ENCODE measurements around the gene POLH. TPM values are rescaled to one million over a fixed set of nuclear protein-coding genes. Genes with fewer than 3 reads are reported as not detected.

POLH gene
- total and polyA plus RNA-seq, 4 experiments from 2014 or later = 8.2 to 31.9 (median 25.1) TPM

GRCh38 chr6:43604174-43604573 is 28.2 kb downstream of the POLH start:
- no peak for DNase-seq
- CTCF ChIA-PET (ENCODE audit: partially characterized antibody) = no interaction called here
- Mint-ChIP-seq H3K36me3 (peaks cover 34 to 50% of the 10 kb centered on the region in 2 donors), H3K27me3 (no peaks in the 10 kb centered on the region), H3K4me3 (no peak overlapping the region), H3K9me3 (no peaks in the 10 kb centered on the region), H3K4me1 (peaks cover 3 to 7% (median 6%) of the 10 kb centered on the region in 4 donors), H3K27ac (peak overlapping the region in 2 of 7 donors; percentile 4 to 29)
- no peaks in the 10 kb centered on the region for H3K27me3 ChIP-seq (ENCODE audit: insufficient read depth, low read length)
- no peaks in the 10 kb centered on the region for H3K9me3 ChIP-seq (ENCODE audit: control insufficient read depth in 1 of 2, low read length in 2 of 2)
- intact Hi-C loops (cut with micrococcal nuclease) = loop anchor here (10.0 kb wide), 1 partner anchor 171 kb away; the partner anchor contains the start of gene VEGFA
- no peaks in the 10 kb centered on the region for H3K4me1 ChIP-seq (ENCODE audit: insufficient read depth, low read length)
- POLR2A ChIA-PET (ENCODE audit: partially characterized antibody) = no interaction called here
- peaks cover 24% of the 10 kb centered on the region for H3K36me3 ChIP-seq (ENCODE audit: insufficient read depth, low read length)
- no peak overlapping the region for H3K27ac ChIP-seq (ENCODE audit: low read depth, low read length)
- H3K4me3 ChIP-seq (ENCODE audit: low read length in 2 of 2) = no peak overlapping the region

GRCh38 chr6:43606019-43606418 is 30.0 kb downstream of the POLH start:
- Mint-ChIP-seq H3K4me1 (peaks cover 3 to 7% (median 6%) of the 10 kb centered on the region in 4 donors), H3K27ac (peak overlapping the region in 1 of 7 donors; percentile 92), H3K27me3 (no peaks in the 10 kb centered on the region), H3K36me3 (peaks cover 29 to 55% of the 10 kb centered on the region in 2 donors), H3K4me3 (no peak overlapping the region), H3K9me3 (no peaks in the 10 kb centered on the region)
- Histone ChIP-seq H3K27me3 (ENCODE audit: insufficient read depth, low read length) (no peaks in the 10 kb centered on the region), H3K4me3 (ENCODE audit: low read length in 2 of 2) (no peak overlapping the region), H3K36me3 (ENCODE audit: insufficient read depth, low read length) (peaks cover 30% of the 10 kb centered on the region), H3K9me3 (ENCODE audit: control insufficient read depth in 1 of 2, low read length in 2 of 2) (no peaks in the 10 kb centered on the region), H3K27ac (ENCODE audit: low read depth, low read length) (no peak overlapping the region), H3K4me1 (ENCODE audit: insufficient read depth, low read length) (no peaks in the 10 kb centered on the region)
- POLR2A ChIA-PET (ENCODE audit: partially characterized antibody) = no interaction called here
- intact Hi-C loops (cut with micrococcal nuclease) = loop anchor here (10.0 kb wide), 1 partner anchor 169 kb away; the partner anchor contains the start of gene VEGFA
- CTCF ChIA-PET (ENCODE audit: partially characterized antibody) = interaction anchor here (0.8 to 5.4 kb wide), 8 partner anchors 9 to 61 kb away, joined by 3 to 26 read pairs (median 4); no protein-coding TSS in a partner anchor
- no peak for DNase-seq

GRCh38 chr6:43608310-43608763 is 32.4 kb downstream of the POLH start:
- DNase-seq = peak; percentile 36 to 60 (median 49)
- Mint-ChIP-seq H3K9me3 (no peaks in the 10 kb centered on the region), H3K4me1 (peaks cover 3 to 7% (median 6%) of the 10 kb centered on the region in 4 donors), H3K27ac (peak overlapping the region in 6 of 7 donors; percentile 1 to 78 (median 26)), H3K4me3 (no peak overlapping the region), H3K36me3 (peaks cover 21 to 55% of the 10 kb centered on the region in 2 donors), H3K27me3 (no peaks in the 10 kb centered on the region)
- no peaks in the 10 kb centered on the region for H3K4me1 ChIP-seq (ENCODE audit: insufficient read depth, low read length)
- CTCF ChIA-PET (ENCODE audit: partially characterized antibody) = interaction anchor here (0.7 to 5.4 kb wide), 17 partner anchors 8 to 470 kb away, joined by 3 to 39 read pairs (median 6); partner anchors contain the start of genes GTPBP2 and RSPH9
- H3K4me3 ChIP-seq (ENCODE audit: low read length in 2 of 2) = no peak overlapping the region
- no peaks in the 10 kb centered on the region for H3K27me3 ChIP-seq (ENCODE audit: insufficient read depth, low read length)
- H3K27ac ChIP-seq (ENCODE audit: low read depth, low read length) = no peak overlapping the region
- H3K9me3 ChIP-seq (ENCODE audit: control insufficient read depth in 1 of 2, low read length in 2 of 2) = no peaks in the 10 kb centered on the region
- POLR2A ChIA-PET (ENCODE audit: partially characterized antibody) = interaction anchor here (1.4 kb wide), 1 partner anchor 21 kb away, joined by 4 read pairs; the partner anchor contains the start of gene GTPBP2
- intact Hi-C loops (cut with micrococcal nuclease) = loop anchor here (1.0 to 10.0 kb wide), 3 partner anchors 166 to 471 kb away; partner anchors contain the start of gene VEGFA
- H3K36me3 ChIP-seq (ENCODE audit: insufficient read depth, low read length) = peaks cover 33% of the 10 kb centered on the region

- H3K4me3 Mint-ChIP-seq = no peak overlapping the region
- intact Hi-C loops (cut with micrococcal nuclease) = loop anchor here (1.0 to 10.0 kb wide), 3 partner anchors 166 to 470 kb away; partner anchors contain the start of gene VEGFA
- H3K4me3 ChIP-seq (ENCODE audit: low read length in 2 of 2) = no peak overlapping the region
- H3K27me3 Mint-ChIP-seq = no peaks in the 10 kb centered on the region
- H3K36me3 Mint-ChIP-seq = peaks cover 26 to 55% of the 10 kb centered on the region in 2 donors
- peak overlapping the region in 2 of 7 donors; percentile 38 to 76 for H3K27ac Mint-ChIP-seq
- CTCF ChIA-PET (ENCODE audit: partially characterized antibody) = interaction anchor here (0.7 to 5.4 kb wide), 16 partner anchors 9 to 470 kb away, joined by 3 to 39 read pairs (median 6); partner anchors contain the start of genes GTPBP2 and RSPH9
- peaks cover 3 to 7% (median 6%) of the 10 kb centered on the region in 4 donors for H3K4me1 Mint-ChIP-seq
- H3K36me3 ChIP-seq (ENCODE audit: insufficient read depth, low read length) = peaks cover 34% of the 10 kb centered on the region
- no peaks in the 10 kb centered on the region for H3K27me3 ChIP-seq (ENCODE audit: insufficient read depth, low read length)
- H3K4me1 ChIP-seq (ENCODE audit: insufficient read depth, low read length) = no peaks in the 10 kb centered on the region
- no peaks in the 10 kb centered on the region for H3K9me3 ChIP-seq (ENCODE audit: control insufficient read depth in 1 of 2, low read length in 2 of 2)
- H3K9me3 Mint-ChIP-seq = no peaks in the 10 kb centered on the region
- POLR2A ChIA-PET (ENCODE audit: partially characterized antibody) = interaction anchor here (1.4 kb wide), 1 partner anchor 20 kb away, joined by 4 read pairs; the partner anchor contains the start of gene GTPBP2
- no peak for DNase-seq
- no peak overlapping the region for H3K27ac ChIP-seq (ENCODE audit: low read depth, low read length)
Observed at GRCh38 chr6:43608807-43609206, 32.8 kb downstream of the POLH start.

GRCh38 chr6:43609402-43609801 is 33.4 kb downstream of the POLH start:
- intact Hi-C loops (cut with micrococcal nuclease) = loop anchor here (10.0 kb wide), 1 partner anchor 165 kb away; the partner anchor contains the start of gene VEGFA
- H3K27me3 Mint-ChIP-seq = no peaks in the 10 kb centered on the region
- no peaks in the 10 kb centered on the region for H3K27me3 ChIP-seq (ENCODE audit: insufficient read depth, low read length)
- CTCF ChIA-PET (ENCODE audit: partially characterized antibody) = interaction anchor here (1.1 to 5.4 kb wide), 11 partner anchors 11 to 469 kb away, joined by 3 to 39 read pairs (median 9); partner anchors contain the start of genes GTPBP2 and VEGFA
- H3K36me3 ChIP-seq (ENCODE audit: insufficient read depth, low read length) = peaks cover 34% of the 10 kb centered on the region
- no peaks in the 10 kb centered on the region for H3K4me1 ChIP-seq (ENCODE audit: insufficient read depth, low read length)
- no peak overlapping the region for H3K4me3 Mint-ChIP-seq
- no peaks in the 10 kb centered on the region for H3K9me3 ChIP-seq (ENCODE audit: control insufficient read depth in 1 of 2, low read length in 2 of 2)
- H3K4me1 Mint-ChIP-seq = peaks cover 3 to 7% (median 6%) of the 10 kb centered on the region in 4 donors
- DNase-seq = no peak
- no peak overlapping the region for H3K4me3 ChIP-seq (ENCODE audit: low read length in 2 of 2)
- H3K27ac ChIP-seq (ENCODE audit: low read depth, low read length) = no peak overlapping the region
- POLR2A ChIA-PET (ENCODE audit: partially characterized antibody) = interaction anchor here (1.4 kb wide), 1 partner anchor 20 kb away, joined by 4 read pairs; the partner anchor contains the start of gene GTPBP2
- H3K9me3 Mint-ChIP-seq = no peaks in the 10 kb centered on the region
- peak overlapping the region in 2 of 7 donors; percentile 6 to 85 for H3K27ac Mint-ChIP-seq
- H3K36me3 Mint-ChIP-seq = peaks cover 24 to 51% of the 10 kb centered on the region in 2 donors

- H3K27me3 Mint-ChIP-seq = no peaks in the 10 kb centered on the region
- no peak overlapping the region for H3K4me3 ChIP-seq (ENCODE audit: low read length in 2 of 2)
- no peak overlapping the region for H3K4me3 Mint-ChIP-seq
- intact Hi-C loops (cut with micrococcal nuclease) = no loop called here
- no peak overlapping the region for H3K27ac ChIP-seq (ENCODE audit: low read depth, low read length)
- no peaks in the 10 kb centered on the region for H3K9me3 Mint-ChIP-seq
- no peaks in the 10 kb centered on the region for H3K27me3 ChIP-seq (ENCODE audit: insufficient read depth, low read length)
- H3K4me1 Mint-ChIP-seq = peaks cover 3 to 7% (median 6%) of the 10 kb centered on the region in 4 donors
- peaks cover 19 to 49% of the 10 kb centered on the region in 2 donors for H3K36me3 Mint-ChIP-seq
- H3K4me1 ChIP-seq (ENCODE audit: insufficient read depth, low read length) = no peaks in the 10 kb centered on the region
- peak overlapping the region in 2 of 7 donors; percentile 72 to 75 for H3K27ac Mint-ChIP-seq
- H3K9me3 ChIP-seq (ENCODE audit: control insufficient read depth in 1 of 2, low read length in 2 of 2) = no peaks in the 10 kb centered on the region
- H3K36me3 ChIP-seq (ENCODE audit: insufficient read depth, low read length) = peaks cover 30% of the 10 kb centered on the region
- ChIA-PET CTCF (ENCODE audit: partially characterized antibody) (interaction anchor here (1.0 to 4.4 kb wide), 7 partner anchors 8 to 160 kb away, joined by 3 to 39 read pairs (median 3); partner anchors contain the start of gene VEGFA), POLR2A (ENCODE audit: partially characterized antibody) (no interaction called here)
- DNase-seq = no peak
Observed at GRCh38 chr6:43610431-43610830, 34.4 kb downstream of the POLH start.
